Heart right ventricle (tissue), 16 donors: ENCODE results near the gene MAPKAP1. TPM values are rescaled to one million over a fixed set of nuclear protein-coding genes. Genes with fewer than 3 reads are reported as not detected.
"Not testable (repeated sequence)": the region's sequence is repeated elsewhere in the genome, so short reads cannot be mapped to it uniquely, and the experiment has no call there.

Experiments used
- ATAC-seq, 8 donors: fragments of 200-7000 bp; cut with Tn5 transposase; one replicate each; pipeline ENCODE4 v1.9.1; 2020; ENCODE audit warnings: mild to moderate bottlenecking in 8 of 8, moderate library complexity in 8 of 8, moderate number of reproducible peaks in 1 of 8
- DNase-seq, 2 donors: peaks; one replicate each; pipeline ENCODE4 v3.0.0-alpha.2; 2020
- H3K27ac ChIP-seq, 10 donors: fragments of 200-600 bp; sonication (generic) in 2 of 10; one replicate each; pipeline versions ENCODE4 v1.5.0 to v1.8.0; 2020 to 2022; ENCODE audit warnings: mild to moderate bottlenecking in 3 of 10
- H3K27me3 ChIP-seq, 7 donors: fragments of 200-600 bp; one replicate each; pipeline ENCODE4 v1.8.0; 2021 to 2022; ENCODE audit warnings: mild to moderate bottlenecking in 2 of 7
- H3K36me3 ChIP-seq, 9 donors: fragments of 200-600 bp; sonication (generic) in 1 of 9; one replicate each; pipeline versions ENCODE4 v1.5.0 to v1.8.0; 2020 to 2022; ENCODE audit warnings: mild to moderate bottlenecking in 2 of 9
- H3K4me1 ChIP-seq, 9 donors: fragments of 200-600 bp; sonication (generic) in 1 of 9; one replicate each; pipeline versions ENCODE4 v1.5.0 to v1.8.0; 2020 to 2022; ENCODE audit warnings: mild to moderate bottlenecking in 4 of 9
- H3K4me3 ChIP-seq, 10 donors: fragments of 200-600 bp; sonication (generic) in 2 of 10; one replicate each; pipeline versions ENCODE4 v1.5.0 to v1.8.0; 2020 to 2022; ENCODE audit warnings: mild to moderate bottlenecking in 7 of 10, moderate library complexity in 2 of 10
- H3K9me3 ChIP-seq, 11 donors: fragments of 200-600 bp in 10 of 11; sonication (generic) in 2 of 11; one replicate each; pipeline versions ENCODE4 v1.5.0 to v1.8.0; 2013 to 2022; ENCODE audit warnings: mild to moderate bottlenecking in 2 of 11, control low read depth in 1 of 11, moderate library complexity in 1 of 11
- WGBS, 2 donors: extraction: QIAGEN DNeasy Blood & Tissue Kit; methylation state at CpG; one replicate each; pipeline ENCODE4 v1.1.7; 2013; ENCODE audit warnings: inconsistent platforms in 1 of 2; 5-methylcytosine and 5-hydroxymethylcytosine counted together
- intact Hi-C, 10 donors: fragments of 100-400 bp; cut with DNase I; formaldehyde crosslinking; loops; one replicate each; pipeline versions ENCODE4 v1.11.1 to v1.14.2; 2022
- polyA plus RNA-seq, 2 donors: library from polyadenylated mRNA; stranded (reverse); fragments of 200-250 nt; gene quantifications; one replicate each; pipeline ENCODE4 v1.2.3, GENCODE V29; 2013
- total RNA-seq, 10 donors: library from RNA; stranded (reverse); fragmentation: NEBNext Ultra II Directional in 3 of 10; extraction: Animal tissue kit (Norgen Biotek cat#: 25700) in 3 of 10; gene quantifications; one replicate each; pipeline versions ENCODE4 v1.2.1 to v1.2.4, GENCODE V29; 2021 to 2023
- TF ChIP-seq, protein P1 (sequence below), 9 donors: fragments of 200-600 bp; sonication (generic) in 2 of 9; IDR thresholded peaks; one replicate each; pipeline versions ENCODE4 v1.5.0 to v1.8.0; 2021 to 2022; ENCODE audit warnings: antibody characterized with exemption in 9 of 9, mild to moderate bottlenecking in 5 of 9, moderate library complexity in 1 of 9
- donor health status: Arrhythmogenic right ventricular cardiomyopathy.
- donor health status: ischemic (EF 13 %, LVEDD 7.1; RV severe dilation, severe dysfunction).
- donor health status: healthy with polysubstance abuse.
- donor health status: DM: no; HTN: yes; CAD: no.
- donor health status: DM: no; HTN: no; CAD: no.
- donor health status: ischemic (EF 25% LVEDD 6.9; RV normal size, moderate dysfunction).
- donor health status: ischemic (EF 25% LVEDD 5.7; RV mildly dilated, moderate dysfunction).
- donor health status: healthy.
- donor health status: DM: yes; HTN: yes; CAD: no.
- donor health status: Ischemic cardiomyopathy.
- donor health status: ischemic (EF 35%, LVEDD 5.7; RV mildly dilated, moderate dysfunction).
- donor health status: nonischemic (EF 11% LVEDD 7.7; RV severe dilation, severe dysfunction).
- donor health status: DM: yes; HTN: yes; CAD: no.
- donor health status: PGD.
- donor health status: ischemic (EF 29% LVEDD 5.4; RV normal size, mild dysfunction).
- donor health status: nonischemic (EF 23%, LVEDD 6.1; RV moderate dilation, normal function).

The MAPKAP1 gene
- total and polyA plus RNA-seq, 12 donors = 102 to 143 (median 116) TPM

DNA sequence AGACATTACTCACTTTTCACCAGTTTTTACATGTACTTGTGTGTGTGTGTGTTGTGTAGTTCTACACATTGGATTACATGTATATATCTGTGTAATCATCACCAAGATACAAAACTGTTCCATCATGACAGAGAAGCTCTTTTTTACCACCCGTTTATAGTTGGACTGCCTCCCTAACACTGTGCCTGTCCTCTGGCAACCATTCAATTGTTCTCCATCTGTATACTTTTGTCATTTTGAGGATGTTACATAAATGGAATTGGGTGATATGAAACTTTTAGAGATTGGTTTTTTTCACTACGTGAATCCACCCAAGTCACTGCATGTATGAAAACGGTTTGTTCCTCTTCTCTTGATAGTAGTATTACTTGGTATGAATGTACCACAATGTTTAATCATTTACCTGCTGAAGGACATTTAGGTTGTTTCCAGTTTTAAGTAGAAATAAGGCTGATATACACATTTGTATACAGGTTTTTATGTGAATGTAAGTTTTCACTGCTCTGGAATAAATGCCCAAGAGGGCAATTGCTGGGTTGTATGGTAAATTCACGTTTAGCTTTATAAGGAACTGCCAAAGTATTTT, 126.2 kb downstream of the MAPKAP1 start:
- 87 to 88% methylated on average over 4 of the region's 4 CpGs for WGBS, 2 donors
- Histone ChIP-seq H3K9me3 (no peaks in the 10 kb centered on the region), H3K4me3 (no peak overlapping the region), H3K4me1 (peaks cover 0 to 3% (median 0%) of the 10 kb centered on the region in 9 donors), H3K27me3 (no peaks in the 10 kb centered on the region), H3K36me3 (peaks cover 0 to 42% (median 0%) of the 10 kb centered on the region in 9 donors), H3K27ac (no peak overlapping the region)
- intact Hi-C loops = no loop called here
- TF ChIP-seq, protein P1, sequence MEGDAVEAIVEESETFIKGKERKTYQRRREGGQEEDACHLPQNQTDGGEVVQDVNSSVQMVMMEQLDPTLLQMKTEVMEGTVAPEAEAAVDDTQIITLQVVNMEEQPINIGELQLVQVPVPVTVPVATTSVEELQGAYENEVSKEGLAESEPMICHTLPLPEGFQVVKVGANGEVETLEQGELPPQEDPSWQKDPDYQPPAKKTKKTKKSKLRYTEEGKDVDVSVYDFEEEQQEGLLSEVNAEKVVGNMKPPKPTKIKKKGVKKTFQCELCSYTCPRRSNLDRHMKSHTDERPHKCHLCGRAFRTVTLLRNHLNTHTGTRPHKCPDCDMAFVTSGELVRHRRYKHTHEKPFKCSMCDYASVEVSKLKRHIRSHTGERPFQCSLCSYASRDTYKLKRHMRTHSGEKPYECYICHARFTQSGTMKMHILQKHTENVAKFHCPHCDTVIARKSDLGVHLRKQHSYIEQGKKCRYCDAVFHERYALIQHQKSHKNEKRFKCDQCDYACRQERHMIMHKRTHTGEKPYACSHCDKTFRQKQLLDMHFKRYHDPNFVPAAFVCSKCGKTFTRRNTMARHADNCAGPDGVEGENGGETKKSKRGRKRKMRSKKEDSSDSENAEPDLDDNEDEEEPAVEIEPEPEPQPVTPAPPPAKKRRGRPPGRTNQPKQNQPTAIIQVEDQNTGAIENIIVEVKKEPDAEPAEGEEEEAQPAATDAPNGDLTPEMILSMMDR (IDR thresholded peaks at IDR 0.05) = no peak
- no peak for ATAC-seq
- no peak for DNase-seq

DNA sequence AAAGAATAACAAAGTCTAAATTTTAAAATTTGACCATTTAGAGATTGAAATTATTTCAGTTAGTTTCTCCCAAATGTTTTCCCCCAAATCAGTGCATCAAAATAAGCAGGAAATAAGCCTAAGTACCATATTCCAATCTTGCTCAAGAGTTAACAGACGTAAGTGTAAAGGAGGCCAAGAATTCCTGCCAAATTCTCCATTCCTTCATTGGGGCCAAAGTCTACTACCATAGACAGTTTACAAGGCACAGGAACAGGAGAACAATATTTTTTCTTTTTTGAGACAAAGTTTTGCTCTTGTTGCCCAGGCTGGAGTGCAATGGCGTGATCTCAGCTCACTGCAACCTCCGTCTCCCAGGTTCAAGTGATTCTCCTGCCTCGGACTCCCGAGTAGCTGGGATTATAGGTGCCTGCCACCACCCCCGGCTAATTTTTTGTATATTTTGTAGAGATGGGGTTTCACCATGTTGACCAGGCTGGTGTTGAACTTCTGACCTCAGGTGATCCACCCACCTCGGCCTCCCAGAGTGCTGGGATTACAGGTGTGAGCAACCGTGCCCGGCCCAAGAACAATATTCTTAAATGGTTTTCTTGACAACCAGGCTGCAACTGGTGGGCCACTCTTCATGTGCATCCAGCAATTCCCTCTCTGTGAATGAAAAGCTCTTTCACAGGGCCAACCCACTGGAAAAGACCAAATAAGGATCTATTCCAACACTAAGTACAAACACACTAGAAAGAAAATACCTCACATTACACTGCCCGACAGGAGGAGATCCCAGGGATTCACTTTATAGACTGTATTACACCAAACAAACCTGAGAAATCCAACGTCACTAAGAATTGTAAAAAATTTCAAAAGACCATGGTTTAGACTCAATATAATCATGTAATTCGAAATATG, 127.7 kb downstream of the MAPKAP1 start:
- TF ChIP-seq, protein P1 (IDR thresholded peaks at IDR 0.05) = no peak
- Histone ChIP-seq H3K27me3 (no peaks in the 10 kb centered on the region), H3K9me3 (no peaks in the 10 kb centered on the region), H3K36me3 (peaks cover 0 to 27% (median 0%) of the 10 kb centered on the region in 9 donors), H3K4me3 (no peak overlapping the region), H3K4me1 (peaks cover 0 to 3% (median 0%) of the 10 kb centered on the region in 9 donors), H3K27ac (no peak overlapping the region)
- intact Hi-C loops = no loop called here
- no peak for DNase-seq
- WGBS, 2 donors = 93% methylated on average over 12 of the region's 12 CpGs
- ATAC-seq = no peak

DNA sequence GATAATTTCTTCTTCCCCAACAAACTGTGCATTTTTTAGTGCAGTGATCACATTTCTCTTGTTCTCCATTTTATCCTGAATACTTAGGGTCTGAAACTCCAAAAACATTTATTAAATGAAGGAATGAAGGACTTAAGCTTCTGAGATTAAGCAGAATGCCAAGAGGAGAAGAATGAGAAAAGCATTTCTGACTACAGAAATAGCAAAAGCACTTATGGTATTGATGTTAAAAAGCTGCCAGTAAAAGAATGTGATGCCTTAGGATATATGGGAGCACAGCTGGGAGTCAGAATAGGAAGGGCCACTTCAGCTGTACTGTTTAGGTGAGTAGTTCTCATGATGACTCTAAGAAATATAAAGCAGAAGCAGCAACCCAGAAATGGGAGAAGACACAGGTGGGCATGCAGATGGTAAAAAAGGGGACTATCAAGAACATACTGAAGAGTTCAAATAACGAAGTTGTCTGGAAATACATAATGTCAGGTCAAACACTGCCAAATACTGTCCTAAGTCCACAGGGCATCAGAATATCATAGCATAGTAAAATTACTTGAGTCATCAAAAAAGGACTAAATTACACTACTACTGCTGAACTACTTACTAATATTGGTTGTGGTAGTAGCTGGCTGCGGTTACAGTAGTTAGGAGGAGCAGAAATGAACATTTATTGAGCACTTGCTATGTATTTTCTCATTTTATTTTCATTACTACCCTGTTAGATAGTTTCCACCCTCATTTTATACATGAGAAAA, 132.7 kb downstream of the MAPKAP1 start:
- no peaks in the 10 kb centered on the region for H3K27me3 ChIP-seq
- WGBS, 2 donors = 94 to 95% methylated on average over 2 of the region's 2 CpGs
- H3K9me3 ChIP-seq = peaks cover 0 to 20% (median 6%) of the 10 kb centered on the region in 11 donors
- intact Hi-C loops = no loop called here
- ATAC-seq (no peak), DNase-seq (no peak)
- no peak overlapping the region for H3K4me3 ChIP-seq
- peaks cover 0 to 8% (median 0%) of the 10 kb centered on the region in 9 donors for H3K36me3 ChIP-seq
- H3K4me1 ChIP-seq = peaks cover 0 to 12% (median 0%) of the 10 kb centered on the region in 9 donors
- no peak overlapping the region for H3K27ac ChIP-seq
- TF ChIP-seq, protein P1 (IDR thresholded peaks at IDR 0.05) = no peak

DNA sequence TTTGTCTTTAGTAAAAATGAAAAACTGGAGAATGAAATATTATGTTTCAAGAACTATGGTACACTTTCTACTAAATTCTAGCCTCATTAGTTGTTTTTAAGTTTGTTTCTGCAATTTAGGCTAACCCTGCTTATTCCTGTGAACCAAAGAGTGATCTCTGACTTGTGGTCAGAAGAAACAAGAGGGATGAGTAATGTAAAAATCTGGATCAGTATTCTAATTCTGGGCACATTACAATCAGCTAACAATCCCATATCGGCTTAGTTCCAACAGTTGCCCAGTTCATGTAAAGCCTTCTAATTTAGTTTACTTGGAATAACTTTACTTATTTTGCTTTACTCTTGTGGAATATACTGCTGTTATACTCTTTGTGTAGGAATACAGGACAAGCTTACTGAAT, 134.5 kb downstream of the MAPKAP1 start:
- H3K27me3 ChIP-seq, intact Hi-C loops, H3K4me3 ChIP-seq, ATAC-seq, DNase-seq, H3K36me3 ChIP-seq, H3K27ac ChIP-seq: not testable (repeated sequence)
- H3K4me1 ChIP-seq = peaks cover 0 to 17% (median 12%) of the 10 kb centered on the region in 9 donors
- peaks cover 0 to 20% (median 6%) of the 10 kb centered on the region in 11 donors for H3K9me3 ChIP-seq
- 96 to 98% methylated on average over 1 of the region's 1 CpG for WGBS, 2 donors

DNA sequence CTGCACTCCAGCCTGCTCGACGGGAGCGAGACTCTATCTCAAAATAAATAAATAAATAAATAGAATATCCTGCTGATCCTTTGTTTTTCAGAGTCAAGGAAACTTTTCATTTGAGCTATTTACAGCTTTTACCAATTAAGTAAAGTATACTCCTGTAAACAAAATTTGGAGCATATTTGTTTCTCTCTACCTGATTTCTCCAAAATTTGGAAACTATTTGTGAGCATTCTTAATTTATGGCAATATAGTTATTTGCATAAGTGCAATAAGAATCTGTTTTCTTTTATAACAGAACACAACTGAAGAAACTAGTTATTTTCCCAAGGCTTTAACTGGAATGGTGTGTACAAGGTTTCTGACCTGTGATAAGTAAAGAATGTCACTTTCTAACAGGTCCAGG, 135.2 kb downstream of the MAPKAP1 start:
- H3K36me3 ChIP-seq, ATAC-seq, H3K27me3 ChIP-seq, DNase-seq, intact Hi-C loops, H3K27ac ChIP-seq, H3K4me3 ChIP-seq: not testable (repeated sequence)
- Histone ChIP-seq H3K4me1 (peaks cover 0 to 20% (median 12%) of the 10 kb centered on the region in 9 donors), H3K9me3 (peaks cover 0 to 20% (median 6%) of the 10 kb centered on the region in 11 donors)
- 98 to 100% methylated on average over 3 of the region's 3 CpGs for WGBS, 2 donors
